PC-3 (cell line): ENCODE data around the gene KATNA1. TPM values are rescaled to one million over a fixed set of nuclear protein-coding genes. Genes with fewer than 3 reads are reported as not detected.
A peak's percentile ranks its signal among the peaks of the same experiment; 100 is the strongest.

ENCODE experiments used
- ATAC-seq: fragments of 200-7000 bp; cut with Tn5 transposase; 2 replicates; pipeline ENCODE4 v1.9.1; 2020; ENCODE audit warnings: mild to moderate bottlenecking, moderate library complexity
- BruUV-seq: library from RNA; stranded (reverse); fragments of 400-500 nt; replicated peaks from 2 replicates; lab custom pipeline; 2021; lab: Mats Ljungman, UMichigan
- CTCF ChIA-PET: fragments of 300-600 bp; sonication (Branson Sonifier 250); formaldehyde crosslinking; loops from one replicate; lab custom pipeline; 2022; ENCODE audit warnings: antibody characterized with exemption; lab: Charles Lee
- POLR2A ChIA-PET: fragments of 300-600 bp; sonication (Branson Sonifier 250); formaldehyde crosslinking; loops from one replicate; lab custom pipeline; 2022; ENCODE audit warnings: antibody characterized with exemption; ENCODE audit not compliant: unreplicated experiment; lab: Charles Lee
- DNase-seq: peaks from one replicate; pipeline ENCODE4 v3.0.0-alpha.2; 2015
- H2AFZ ChIP-seq: fragments of 300-600 bp; sonication (generic); 2 replicates; pipeline ENCODE4 v1.6.0; 2016; ENCODE audit warnings: antibody characterized with exemption, low read length
- H3F3A ChIP-seq: fragments of 300-600 bp; sonication (generic); one replicate; pipeline ENCODE4 v1.6.0; 2017; ENCODE audit warnings: antibody characterized with exemption, low read length, control low read depth, mild to moderate bottlenecking; ENCODE audit not compliant: unreplicated experiment
- H3K27ac ChIP-seq: fragments of 300-600 bp; sonication (generic); 2 replicates; pipeline ENCODE4 v1.5.1; 2016; ENCODE audit warnings: mild to moderate bottlenecking, low read length
- H3K27me3 ChIP-seq: fragments of 300-600 bp; sonication (generic); 2 replicates; pipeline ENCODE4 v1.6.1; 2016; ENCODE audit warnings: low read length, mixed read lengths
- H3K36me3 ChIP-seq: fragments of 300-600 bp; sonication (generic); 2 replicates; pipeline ENCODE4 v1.6.1; 2016; ENCODE audit warnings: low read depth, mixed run types, low read length, mixed read lengths
- H3K4me1 ChIP-seq: fragments of 300-600 bp; sonication (generic); 2 replicates; pipeline ENCODE4 v1.5.1; 2016; ENCODE audit warnings: low read length; ENCODE audit not compliant: insufficient read depth
- H3K4me2 ChIP-seq: fragments of 300-600 bp; sonication (generic); 2 replicates; pipeline ENCODE4 v1.6.0; 2016; ENCODE audit warnings: low read length
- H3K4me3 ChIP-seq: fragments of 300-600 bp; sonication (generic); 2 replicates; pipeline ENCODE4 v1.5.1; 2016; ENCODE audit warnings: mild to moderate bottlenecking, low read length, mixed read lengths
- H3K79me2 ChIP-seq: fragments of 300-600 bp; sonication (generic); 2 replicates; pipeline ENCODE4 v1.6.1; 2017; ENCODE audit warnings: low read length, mixed read lengths
- H3K9ac ChIP-seq: fragments of 300-600 bp; sonication (generic); 2 replicates; pipeline ENCODE4 v1.6.0; 2016; ENCODE audit warnings: mild to moderate bottlenecking, low read length
- H3K9me2 ChIP-seq: fragments of 300-600 bp; sonication (generic); replicated peaks from 2 replicates; pipeline ENCODE4 v1.6.1; 2016; ENCODE audit warnings: mixed run types, low read length, mixed read lengths
- H3K9me3 ChIP-seq: fragments of 300-600 bp; sonication (generic); 2 replicates; pipeline ENCODE4 v1.6.1; 2016; ENCODE audit warnings: low read length, mixed read lengths
- H4K20me1 ChIP-seq: fragments of 300-600 bp; sonication (generic); 2 replicates; pipeline ENCODE4 v1.6.1; 2016; ENCODE audit warnings: low read length, mixed read lengths
- EZH2 ChIP-seq: fragments of 300-600 bp; sonication (generic); IDR thresholded peaks from one replicate; pipeline ENCODE4 v1.6.1; 2017; ENCODE audit warnings: antibody characterized with exemption, mild to moderate bottlenecking, low read length; ENCODE audit not compliant: unreplicated experiment
- EZH2phosphoT487 ChIP-seq: fragments of 300-600 bp; sonication (generic); IDR thresholded peaks from 2 replicates; pipeline ENCODE4 v1.6.1; 2018; ENCODE audit warnings: mild to moderate bottlenecking, antibody characterized with exemption, low read length, borderline replicate concordance
- intact Hi-C: fragments of 100-400 bp; cut with micrococcal nuclease; formaldehyde crosslinking; loops from 2 replicates; pipeline ENCODE4 v1.9.0; 2023
- total RNA-seq: library from RNA; depleted of rRNA; stranded (reverse); fragments of >200 nt; gene quantifications from 2 replicates; pipeline ENCODE4 v1.2.3, GENCODE V29; 2014
- TF ChIP-seq, protein P1 (sequence below): fragments of 300-600 bp; sonication (generic); conservative IDR thresholded peaks from 2 replicates; pipeline ENCODE4 v1.5.1; 2017; ENCODE audit warnings: antibody characterized with exemption, low read depth, mild to moderate bottlenecking, low read length

KATNA1 gene
- total RNA-seq, 1 experiment from 2014 or later = 18.1 TPM

DNA sequence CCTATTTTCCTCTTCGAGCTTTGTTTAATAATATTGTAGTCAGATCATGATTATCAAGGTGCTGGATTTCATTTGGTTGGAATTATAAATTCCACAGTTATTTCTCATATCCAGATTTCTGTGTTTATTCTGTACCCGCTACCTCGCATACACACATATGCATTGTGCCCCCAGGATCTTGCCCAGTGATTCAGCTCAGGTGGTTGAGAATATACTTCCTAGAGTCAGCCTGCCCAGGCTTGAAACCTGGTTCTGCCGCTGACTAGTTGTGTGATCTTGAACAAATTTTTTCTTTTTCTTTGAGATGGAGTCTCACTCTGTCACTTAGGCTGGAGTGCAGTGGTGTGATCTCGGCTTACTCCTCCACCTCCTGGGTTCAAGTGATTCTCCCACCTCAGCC is 67.6 kb downstream of the KATNA1 start:
- H2AFZ ChIP-seq = no peak overlapping the region
- no peak for TF ChIP-seq EZH2
- no peak for TF ChIP-seq EZH2phosphoT487
- TF ChIP-seq, protein P1, sequence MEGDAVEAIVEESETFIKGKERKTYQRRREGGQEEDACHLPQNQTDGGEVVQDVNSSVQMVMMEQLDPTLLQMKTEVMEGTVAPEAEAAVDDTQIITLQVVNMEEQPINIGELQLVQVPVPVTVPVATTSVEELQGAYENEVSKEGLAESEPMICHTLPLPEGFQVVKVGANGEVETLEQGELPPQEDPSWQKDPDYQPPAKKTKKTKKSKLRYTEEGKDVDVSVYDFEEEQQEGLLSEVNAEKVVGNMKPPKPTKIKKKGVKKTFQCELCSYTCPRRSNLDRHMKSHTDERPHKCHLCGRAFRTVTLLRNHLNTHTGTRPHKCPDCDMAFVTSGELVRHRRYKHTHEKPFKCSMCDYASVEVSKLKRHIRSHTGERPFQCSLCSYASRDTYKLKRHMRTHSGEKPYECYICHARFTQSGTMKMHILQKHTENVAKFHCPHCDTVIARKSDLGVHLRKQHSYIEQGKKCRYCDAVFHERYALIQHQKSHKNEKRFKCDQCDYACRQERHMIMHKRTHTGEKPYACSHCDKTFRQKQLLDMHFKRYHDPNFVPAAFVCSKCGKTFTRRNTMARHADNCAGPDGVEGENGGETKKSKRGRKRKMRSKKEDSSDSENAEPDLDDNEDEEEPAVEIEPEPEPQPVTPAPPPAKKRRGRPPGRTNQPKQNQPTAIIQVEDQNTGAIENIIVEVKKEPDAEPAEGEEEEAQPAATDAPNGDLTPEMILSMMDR = no peak
- no peaks in the 10 kb centered on the region for H3K9me3 ChIP-seq
- intact Hi-C loops = no loop called here
- POLR2A ChIA-PET = no interaction called here
- no peaks in the 10 kb centered on the region for H3K27me3 ChIP-seq
- no peak overlapping the region for H3K4me2 ChIP-seq
- H3K79me2 ChIP-seq = no peaks in the 10 kb centered on the region
- BruUV-seq = no TSS peak
- no peaks in the 10 kb centered on the region for H3K9me2 ChIP-seq
- no peak overlapping the region for H3K27ac ChIP-seq
- ATAC-seq (no peak), DNase-seq (no peak)
- no peaks in the 10 kb centered on the region for H3K4me1 ChIP-seq
- no peak overlapping the region for H3K9ac ChIP-seq
- no peak overlapping the region for H3K4me3 ChIP-seq
- H3K36me3 ChIP-seq = peaks cover 4% of the 10 kb centered on the region; the same call in 1 of the 2 replicates
- H3F3A ChIP-seq = no peaks in the 10 kb centered on the region
- CTCF ChIA-PET = no interaction called here
- H4K20me1 ChIP-seq = no peaks in the 10 kb centered on the region

DNA sequence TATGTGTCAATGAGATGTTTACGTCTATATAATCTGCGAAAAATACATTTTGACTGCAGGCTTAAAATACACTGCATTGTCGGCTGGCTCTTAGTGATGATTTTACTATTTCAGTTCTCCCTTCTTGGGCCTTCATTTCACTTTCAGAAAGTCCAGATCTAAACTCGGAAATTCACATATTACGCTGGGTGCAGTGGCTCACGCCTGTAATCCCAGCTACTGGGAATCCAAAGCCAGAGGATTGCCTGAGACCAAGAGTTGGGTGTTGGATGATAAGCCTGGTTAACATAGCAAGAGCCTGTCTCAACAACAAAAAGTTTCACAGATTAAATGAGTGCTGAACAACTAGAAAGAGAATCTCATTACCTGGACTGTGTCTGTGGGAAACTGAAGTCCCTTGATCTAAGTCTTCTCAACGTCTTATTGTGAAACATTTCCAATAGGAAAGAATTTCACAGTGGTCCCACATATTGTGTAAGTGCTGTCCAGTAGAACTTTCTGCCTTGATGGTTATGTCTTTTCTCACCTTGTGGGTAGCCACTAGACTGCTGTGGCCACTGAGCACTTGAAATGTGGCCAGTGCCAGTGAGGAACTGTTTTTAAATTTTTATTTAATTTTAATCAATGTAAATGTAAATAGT is 80.4 kb downstream of the KATNA1 start:
- ATAC-seq (no peak), DNase-seq (no peak)
- no peak overlapping the region for H3K9ac ChIP-seq
- no peak overlapping the region; the same call in 1 of the 2 replicates for H3K4me3 ChIP-seq
- CTCF ChIA-PET = no interaction called here
- H3K9me2 ChIP-seq = no peaks in the 10 kb centered on the region
- POLR2A ChIA-PET = no interaction called here
- peaks cover 26% of the 10 kb centered on the region for H3K4me1 ChIP-seq
- H4K20me1 ChIP-seq = 0 out of 2 replicates have a peak, but pooled peaks cover 5% of the 10 kb centered on the region
- H3K36me3 ChIP-seq = no peaks in the 10 kb centered on the region
- H2AFZ ChIP-seq = no peak overlapping the region
- intact Hi-C loops = loop anchor here (5.0 kb wide), 2 partner anchors 149 to 449 kb away; partner anchors contain the start of gene LATS1
- H3F3A ChIP-seq = no peaks in the 10 kb centered on the region
- peaks cover 43% of the 10 kb centered on the region for H3K79me2 ChIP-seq
- H3K27ac ChIP-seq = no peak overlapping the region
- no peak for TF ChIP-seq EZH2phosphoT487
- TF ChIP-seq, protein P1 = no peak
- no peak for TF ChIP-seq EZH2
- BruUV-seq = no TSS peak
- no peaks in the 10 kb centered on the region for H3K27me3 ChIP-seq
- no peaks in the 10 kb centered on the region for H3K9me3 ChIP-seq
- H3K4me2 ChIP-seq = peak overlapping the region; percentile 90; the same call in 1 of the 2 replicates

DNA sequence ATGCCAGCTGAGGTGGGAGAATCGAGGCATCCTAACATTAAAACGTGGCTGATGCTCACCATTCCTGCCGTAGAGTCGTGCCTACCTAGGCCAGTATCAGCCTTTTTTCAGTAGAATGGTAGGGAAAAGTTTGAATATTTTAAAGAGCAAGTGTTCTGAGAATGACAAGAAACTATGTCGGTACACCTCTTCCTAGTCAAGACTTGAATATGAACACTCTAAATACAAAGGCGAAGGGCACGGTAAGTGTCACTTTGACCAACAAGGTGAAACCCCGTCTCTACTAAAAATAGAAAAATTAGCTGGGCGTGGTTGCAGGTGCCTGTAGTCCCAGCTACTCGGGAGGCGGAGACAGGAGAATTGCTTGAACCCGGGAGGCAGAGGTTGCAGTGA is 81.3 kb downstream of the KATNA1 start:
- no peak for ATAC-seq
- Histone ChIP-seq H3K27me3 (no peaks in the 10 kb centered on the region), H3K4me3 (peak overlapping the region; percentile 94), H3K36me3 (no peaks in the 10 kb centered on the region), H3K9me2 (no peaks in the 10 kb centered on the region), H3K9ac (peak overlapping the region; percentile 85; the same call in 1 of the 2 replicates), H3K4me1 (peaks cover 26% of the 10 kb centered on the region), H4K20me1 (0 out of 2 replicates have a peak, but pooled peaks cover 5% of the 10 kb centered on the region), H3F3A (no peaks in the 10 kb centered on the region), H3K4me2 (peak overlapping the region; percentile 90), H3K79me2 (peaks cover 43% of the 10 kb centered on the region), H3K27ac (no peak overlapping the region), H3K9me3 (no peaks in the 10 kb centered on the region), H2AFZ (peak overlapping the region; percentile 99)
- DNase-seq = no peak
- no peak for TF ChIP-seq EZH2phosphoT487
- intact Hi-C loops = loop anchor here (5.0 kb wide), 2 partner anchors 150 to 450 kb away; partner anchors contain the start of gene LATS1
- CTCF ChIA-PET = no interaction called here
- POLR2A ChIA-PET = no interaction called here
- BruUV-seq = no TSS peak
